ENCODE measurements around the gene SLC44A3. TPM values are rescaled to one million over a fixed set of nuclear protein-coding genes. Genes with fewer than 3 reads are reported as not detected.

SLC44A3 gene
- total and polyA plus RNA-seq, 2 experiments from 2014 or later = 2.9 to 4.5 TPM

DNA sequence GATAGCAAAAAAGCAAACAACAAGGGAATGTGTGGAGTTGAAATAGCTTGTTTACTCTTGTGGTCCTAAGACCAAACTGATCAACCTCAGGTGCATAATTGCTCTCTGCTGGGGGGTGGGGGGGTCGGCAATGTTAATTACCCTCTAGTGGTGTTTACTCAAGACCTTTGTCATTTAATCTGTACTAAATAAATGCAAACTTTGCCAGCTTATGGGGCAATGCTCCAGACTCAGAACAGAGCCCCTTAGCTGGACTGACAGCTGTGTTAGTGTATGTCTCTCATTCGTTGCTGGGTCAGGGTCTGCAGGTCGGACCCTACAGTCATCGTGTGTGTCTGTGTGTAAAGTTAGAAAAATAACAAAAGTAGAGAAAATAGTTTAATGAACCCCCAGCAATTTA lies 7.2 kb upstream of the SLC44A3 start (continued):
- TF ChIP-seq EZH2phosphoT487 (IDR thresholded peaks at IDR 0.05; ENCODE audit: unreplicated experiment) = no peak
- no peak for TF ChIP-seq EZH2 (IDR thresholded peaks at IDR 0.05; ENCODE audit: low read depth, unreplicated experiment)
- TF ChIP-seq, protein P1, sequence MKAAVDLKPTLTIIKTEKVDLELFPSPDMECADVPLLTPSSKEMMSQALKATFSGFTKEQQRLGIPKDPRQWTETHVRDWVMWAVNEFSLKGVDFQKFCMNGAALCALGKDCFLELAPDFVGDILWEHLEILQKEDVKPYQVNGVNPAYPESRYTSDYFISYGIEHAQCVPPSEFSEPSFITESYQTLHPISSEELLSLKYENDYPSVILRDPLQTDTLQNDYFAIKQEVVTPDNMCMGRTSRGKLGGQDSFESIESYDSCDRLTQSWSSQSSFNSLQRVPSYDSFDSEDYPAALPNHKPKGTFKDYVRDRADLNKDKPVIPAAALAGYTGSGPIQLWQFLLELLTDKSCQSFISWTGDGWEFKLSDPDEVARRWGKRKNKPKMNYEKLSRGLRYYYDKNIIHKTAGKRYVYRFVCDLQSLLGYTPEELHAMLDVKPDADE (IDR thresholded peaks at IDR 0.05) = no peak
- TF ChIP-seq ZNF462 (CRISPR knock-in tag; IDR thresholded peaks at IDR 0.05) = no peak

DNA sequence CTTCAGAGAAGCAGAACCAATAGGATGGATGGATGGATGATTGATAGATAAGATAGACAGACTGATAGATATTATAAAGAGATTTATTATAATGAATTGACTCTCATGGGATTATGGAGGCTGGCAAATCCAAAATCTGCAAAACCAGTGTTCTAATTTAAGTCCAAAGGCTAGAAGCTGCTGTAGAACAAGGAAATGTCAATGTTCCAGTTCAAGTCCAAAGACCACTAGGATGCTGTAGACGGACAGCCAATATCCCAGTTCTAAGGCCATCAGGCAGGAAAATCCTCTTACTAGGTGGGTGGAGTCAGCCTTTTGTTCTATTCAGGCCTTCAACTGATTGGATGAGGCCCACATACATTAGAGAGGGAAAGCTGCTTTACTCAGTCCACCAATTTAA lies 4.1 kb upstream of the SLC44A3 start:
- H3K27ac ChIP-seq (ENCODE audit: low read depth) = no peak overlapping the region
- Mint-ChIP-seq H3K4me1 (peaks cover 11% of the 10 kb centered on the region), H3K27me3 (ENCODE audit: insufficient read depth, low read depth, poor library complexity) (no peaks in the 10 kb centered on the region)
- TF ChIP-seq JUNB (IDR thresholded peaks at IDR 0.05; ENCODE audit: unreplicated experiment) (no peak), STAT1 (IDR thresholded peaks at IDR 0.05; ENCODE audit: unreplicated experiment) (no peak), REST (IDR thresholded peaks at IDR 0.05; ENCODE audit: unreplicated experiment) (no peak), ZNF114 (CRISPR knock-in tag; IDR thresholded peaks at IDR 0.05) (no peak)
- TF ChIP-seq, protein P1 (IDR thresholded peaks at IDR 0.05) = no peak
- TF ChIP-seq, protein P2, sequence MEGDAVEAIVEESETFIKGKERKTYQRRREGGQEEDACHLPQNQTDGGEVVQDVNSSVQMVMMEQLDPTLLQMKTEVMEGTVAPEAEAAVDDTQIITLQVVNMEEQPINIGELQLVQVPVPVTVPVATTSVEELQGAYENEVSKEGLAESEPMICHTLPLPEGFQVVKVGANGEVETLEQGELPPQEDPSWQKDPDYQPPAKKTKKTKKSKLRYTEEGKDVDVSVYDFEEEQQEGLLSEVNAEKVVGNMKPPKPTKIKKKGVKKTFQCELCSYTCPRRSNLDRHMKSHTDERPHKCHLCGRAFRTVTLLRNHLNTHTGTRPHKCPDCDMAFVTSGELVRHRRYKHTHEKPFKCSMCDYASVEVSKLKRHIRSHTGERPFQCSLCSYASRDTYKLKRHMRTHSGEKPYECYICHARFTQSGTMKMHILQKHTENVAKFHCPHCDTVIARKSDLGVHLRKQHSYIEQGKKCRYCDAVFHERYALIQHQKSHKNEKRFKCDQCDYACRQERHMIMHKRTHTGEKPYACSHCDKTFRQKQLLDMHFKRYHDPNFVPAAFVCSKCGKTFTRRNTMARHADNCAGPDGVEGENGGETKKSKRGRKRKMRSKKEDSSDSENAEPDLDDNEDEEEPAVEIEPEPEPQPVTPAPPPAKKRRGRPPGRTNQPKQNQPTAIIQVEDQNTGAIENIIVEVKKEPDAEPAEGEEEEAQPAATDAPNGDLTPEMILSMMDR (conservative IDR thresholded peaks at IDR 0.05; ENCODE audit: low read depth in 2 of 2) = no peak

More for the DNA sequence above, 4.1 kb upstream of the SLC44A3 start:
- Histone ChIP-seq H3K4me3 (no peak overlapping the region), H3F3A (replicated peaks; ENCODE audit: low read depth) (0 out of 2 replicates have a peak, but pooled peaks cover 3% of the 10 kb centered on the region), H4K20me1 (replicated peaks; ENCODE audit: insufficient read depth) (no peaks in the 10 kb centered on the region), H2AFZ (no peak overlapping the region), H3K79me2 (replicated peaks; ENCODE audit: insufficient read depth) (no peaks in the 10 kb centered on the region), H3K9me2 (ENCODE audit: insufficient read depth) (no peaks in the 10 kb centered on the region), H3K36me3 (ENCODE audit: insufficient read depth) (peaks cover 5% of the 10 kb centered on the region; the same call in 1 of the 2 replicates), H3K27me3 (ENCODE audit: insufficient read depth) (peaks cover 5% of the 10 kb centered on the region), H3K4me2 (no peak overlapping the region), H3K4me1 (ENCODE audit: insufficient read depth) (peaks cover 4% of the 10 kb centered on the region)
- DNase-seq (ENCODE audit: low spot score) = no peak
- Mint-ChIP-seq H3K27ac (no peak overlapping the region), H3K4me3 (no peak overlapping the region), H3K36me3 (ENCODE audit: low read depth) (peaks cover 39% of the 10 kb centered on the region), H3K9me3 (peaks cover 20% of the 10 kb centered on the region)
- ATAC-seq = no peak

Measured in GM23338 (cell line).